Gastrocnemius medialis (tissue), 4 donors: Measurements from ENCODE around the gene GPC6. TPM values are rescaled to one million over a fixed set of nuclear protein-coding genes. Genes with fewer than 3 reads are reported as not detected.

Experiments used
- ATAC-seq, 2 donors: fragments of 150-250 bp; one replicate each; pipeline ENCODE4 v1.9.1; 2016
- DNase-seq, 2 donors: peaks; one replicate each; pipeline ENCODE4 v3.0.0-alpha.2; 2019
- H3K27ac ChIP-seq, 4 donors: fragments of 200-600 bp; sonication (generic); 1 replicate in 1 of 4; 2 replicates in 3 of 4; pipeline ENCODE4 v1.5.1; 2016 to 2018; ENCODE audit warnings: mild to moderate bottlenecking in 2 of 4, moderate library complexity in 1 of 4
- H3K27me3 ChIP-seq, 3 donors: fragments of 200-600 bp; sonication (generic) in 2 of 3; 1 replicate in 1 of 3; 2 replicates in 2 of 3; pipeline versions ENCODE4 v1.5.1 to v1.6.0; 2016 to 2019; ENCODE audit warnings: mild to moderate bottlenecking in 1 of 3, moderate library complexity in 1 of 3
- H3K36me3 ChIP-seq, 2 donors: fragments of 200-600 bp; sonication (generic) in 1 of 2; one replicate each; pipeline ENCODE4 v1.5.1; 2017 to 2018
- H3K4me1 ChIP-seq, 2 donors: fragments of 200-600 bp; sonication (generic) in 1 of 2; one replicate each; pipeline ENCODE4 v1.5.1; 2016 to 2017; ENCODE audit warnings: mild to moderate bottlenecking in 2 of 2
- H3K4me3 ChIP-seq, 4 donors: fragments of 200-600 bp; sonication (generic) in 3 of 4; 1 replicate in 1 of 4; 2 replicates in 3 of 4; pipeline ENCODE4 v1.5.1; 2016 to 2019; ENCODE audit warnings: mild to moderate bottlenecking in 2 of 4
- H3K9me3 ChIP-seq, 3 donors: fragments of 200-600 bp; sonication (generic) in 2 of 3; 1 replicate in 1 of 3; 2 replicates in 2 of 3; pipeline ENCODE4 v1.5.1; 2016 to 2019
- POLR2A ChIP-seq, 2 donors: fragments of 450-650 bp; IDR thresholded peaks; one replicate each; pipeline ENCODE4 v1.6.1; 2017; ENCODE audit warnings: antibody characterized with exemption in 2 of 2, mild to moderate bottlenecking in 2 of 2, moderate library complexity in 2 of 2
- in situ Hi-C, 4 donors: fragments of 200-750 bp; cut with MboI; loops; one replicate each; pipeline versions ENCODE4 v1.15.0 to v1.8.0; 2017; ENCODE audit warnings: low sequenced_read_pairs in 4 of 4
- intact Hi-C: fragments of 100-400 bp; cut with DNase I; formaldehyde crosslinking; loops from one replicate; pipeline ENCODE4 v1.15.1; 2023; ENCODE audit warnings: low total_unique reads
- total RNA-seq, 4 donors: library from RNA; depleted of rRNA; stranded (reverse); fragments of >200 nt; gene quantifications; one replicate each; pipeline versions ENCODE4 v1.1.0 to v1.2.3, GENCODE V29; 2016
- TF ChIP-seq, protein P1 (sequence below), 5 experiments: fragments of 450-650 bp in 3 of 5; fragments of 200-600 bp in 2 of 5; sonication (generic) in 2 of 5; IDR thresholded peaks in 4 of 5; conservative IDR thresholded peaks in 1 of 5; 1 replicate in 4 of 5; 2 replicates in 1 of 5; pipeline ENCODE4 v1.5.1; 2016 to 2019; ENCODE audit warnings: antibody characterized with exemption in 5 of 5, mild to moderate bottlenecking in 3 of 5, moderate library complexity in 3 of 5

Gene GPC6
- total RNA-seq, 4 donors from 2014 or later = 0.47 to 0.88 (median 0.59) TPM

DNA sequence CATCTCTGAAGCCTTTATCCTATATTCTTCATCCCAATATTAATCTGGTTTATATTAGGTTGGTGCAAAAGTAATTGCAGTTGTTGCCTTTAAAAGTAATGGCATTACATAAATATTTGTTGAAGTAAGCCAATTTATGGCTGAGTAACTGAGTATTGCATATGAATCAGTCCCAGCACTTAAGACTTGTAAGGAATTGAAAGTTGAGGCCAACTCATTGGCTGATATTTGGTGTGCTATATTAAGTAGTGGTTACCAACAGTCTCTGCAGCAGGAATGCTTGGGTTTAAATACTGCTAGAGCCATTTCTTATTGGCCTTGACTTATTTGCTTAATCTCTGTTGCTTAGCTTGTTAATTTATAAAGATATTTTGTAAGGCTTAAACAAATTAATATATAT, 460.7 kb downstream of the GPC6 start:
- Histone ChIP-seq H3K27ac (no peak overlapping the region), H3K4me1 (no peaks in the 10 kb centered on the region), H3K9me3 (no peaks in the 10 kb centered on the region), H3K36me3 (no peaks in the 10 kb centered on the region), H3K4me3 (no peak overlapping the region), H3K27me3 (no peaks in the 10 kb centered on the region)
- DNase-seq = no peak
- ATAC-seq = no peak
- in situ Hi-C loops = no loop called here
- no peak for TF ChIP-seq POLR2A (IDR thresholded peaks at IDR 0.05)
- TF ChIP-seq, protein P1, sequence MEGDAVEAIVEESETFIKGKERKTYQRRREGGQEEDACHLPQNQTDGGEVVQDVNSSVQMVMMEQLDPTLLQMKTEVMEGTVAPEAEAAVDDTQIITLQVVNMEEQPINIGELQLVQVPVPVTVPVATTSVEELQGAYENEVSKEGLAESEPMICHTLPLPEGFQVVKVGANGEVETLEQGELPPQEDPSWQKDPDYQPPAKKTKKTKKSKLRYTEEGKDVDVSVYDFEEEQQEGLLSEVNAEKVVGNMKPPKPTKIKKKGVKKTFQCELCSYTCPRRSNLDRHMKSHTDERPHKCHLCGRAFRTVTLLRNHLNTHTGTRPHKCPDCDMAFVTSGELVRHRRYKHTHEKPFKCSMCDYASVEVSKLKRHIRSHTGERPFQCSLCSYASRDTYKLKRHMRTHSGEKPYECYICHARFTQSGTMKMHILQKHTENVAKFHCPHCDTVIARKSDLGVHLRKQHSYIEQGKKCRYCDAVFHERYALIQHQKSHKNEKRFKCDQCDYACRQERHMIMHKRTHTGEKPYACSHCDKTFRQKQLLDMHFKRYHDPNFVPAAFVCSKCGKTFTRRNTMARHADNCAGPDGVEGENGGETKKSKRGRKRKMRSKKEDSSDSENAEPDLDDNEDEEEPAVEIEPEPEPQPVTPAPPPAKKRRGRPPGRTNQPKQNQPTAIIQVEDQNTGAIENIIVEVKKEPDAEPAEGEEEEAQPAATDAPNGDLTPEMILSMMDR (IDR thresholded peaks at IDR 0.05 in 4 of 5, conservative IDR thresholded peaks at IDR 0.05 in 1 of 5) = no peak
- intact Hi-C loops = no loop called here

DNA sequence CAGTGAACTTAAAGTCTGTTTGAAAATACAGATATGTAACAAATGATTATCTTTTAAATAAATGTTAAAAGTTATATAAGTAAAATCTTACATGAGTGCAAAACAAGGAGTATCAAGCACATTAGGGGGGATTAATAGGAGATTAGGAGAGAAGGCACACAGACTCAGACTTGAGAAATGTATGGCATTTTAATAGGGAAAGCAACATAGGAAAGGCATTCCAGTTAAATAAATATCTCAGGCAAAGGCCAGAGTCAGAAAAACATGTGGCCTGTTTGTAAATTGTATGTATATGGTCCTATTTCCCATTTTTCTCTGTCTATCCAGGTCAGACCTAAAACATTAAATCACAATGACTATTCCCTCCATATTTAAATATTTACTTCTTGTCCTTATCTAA, 462.7 kb downstream of the GPC6 start:
- no peak for DNase-seq
- intact Hi-C loops = no loop called here
- no peak for ATAC-seq
- no peaks in the 10 kb centered on the region for H3K4me1 ChIP-seq
- no peaks in the 10 kb centered on the region for H3K36me3 ChIP-seq
- TF ChIP-seq, protein P1 (IDR thresholded peaks at IDR 0.05 in 4 of 5, conservative IDR thresholded peaks at IDR 0.05 in 1 of 5) = no peak
- TF ChIP-seq POLR2A (IDR thresholded peaks at IDR 0.05) = no peak
- no peaks in the 10 kb centered on the region for H3K9me3 ChIP-seq
- in situ Hi-C loops = no loop called here
- H3K27me3 ChIP-seq = no peaks in the 10 kb centered on the region
- H3K27ac ChIP-seq = no peak overlapping the region
- no peak overlapping the region for H3K4me3 ChIP-seq

DNA sequence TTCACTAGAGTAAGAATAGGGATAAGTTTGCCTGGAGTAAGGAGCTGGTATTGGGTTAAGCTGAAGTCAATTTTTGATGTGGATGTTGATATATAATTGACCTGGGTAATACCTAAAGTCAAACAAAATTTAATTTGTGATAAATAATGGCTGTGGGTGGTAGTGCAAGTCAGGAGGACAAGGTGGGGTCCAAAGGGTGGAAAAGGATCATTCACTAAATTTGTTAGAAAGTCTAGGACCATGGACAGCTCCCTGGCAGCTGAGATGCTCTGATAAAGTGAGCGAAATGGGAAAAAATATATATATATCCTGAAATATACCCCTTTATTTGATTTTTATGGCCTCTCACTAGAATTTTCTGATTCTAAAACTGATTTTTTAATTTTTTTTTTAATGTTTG, 463.5 kb downstream of the GPC6 start:
- intact Hi-C loops = no loop called here
- Histone ChIP-seq H3K4me3 (no peak overlapping the region), H3K27ac (no peak overlapping the region), H3K36me3 (no peaks in the 10 kb centered on the region), H3K9me3 (no peaks in the 10 kb centered on the region), H3K4me1 (no peaks in the 10 kb centered on the region), H3K27me3 (no peaks in the 10 kb centered on the region)
- TF ChIP-seq, protein P1 (IDR thresholded peaks at IDR 0.05 in 4 of 5, conservative IDR thresholded peaks at IDR 0.05 in 1 of 5) = no peak
- no peak for TF ChIP-seq POLR2A (IDR thresholded peaks at IDR 0.05)
- no peak for DNase-seq
- in situ Hi-C loops = no loop called here
- no peak for ATAC-seq

DNA sequence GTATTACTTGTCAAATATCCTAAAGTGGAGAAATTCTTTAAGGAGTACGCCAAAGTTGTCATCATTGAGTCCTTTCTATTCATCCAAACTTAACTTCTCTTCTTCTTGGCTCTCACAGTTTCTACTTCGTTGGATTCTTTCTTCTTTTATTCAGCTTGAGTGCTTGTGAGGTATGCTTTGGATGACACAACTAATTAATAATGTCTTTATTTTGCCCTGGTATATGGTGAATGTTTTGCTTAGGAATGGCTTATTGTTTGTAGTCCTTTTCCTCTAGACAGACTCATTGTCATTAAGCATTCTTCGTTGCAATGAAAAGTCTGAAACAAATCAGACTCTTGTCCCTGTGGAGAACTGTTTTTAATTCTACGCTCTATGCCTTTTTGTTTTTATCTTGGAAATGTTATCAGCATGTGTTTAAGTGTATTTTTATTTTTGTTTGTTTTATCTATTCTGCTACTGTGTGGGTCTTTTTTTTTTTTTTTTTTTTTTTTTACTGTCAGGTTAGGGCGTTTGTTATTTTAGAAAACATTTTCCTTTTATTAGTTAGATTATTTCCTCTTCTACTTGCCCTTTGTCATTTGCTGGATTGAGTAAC, 471.5 kb downstream of the GPC6 start:
- no peaks in the 10 kb centered on the region for H3K9me3 ChIP-seq
- ATAC-seq = no peak
- no peaks in the 10 kb centered on the region for H3K4me1 ChIP-seq
- no peak overlapping the region for H3K4me3 ChIP-seq
- intact Hi-C loops (no loop called here), in situ Hi-C loops (no loop called here)
- H3K27ac ChIP-seq = no peak overlapping the region
- H3K36me3 ChIP-seq = no peaks in the 10 kb centered on the region
- H3K27me3 ChIP-seq = no peaks in the 10 kb centered on the region
- no peak for TF ChIP-seq POLR2A (IDR thresholded peaks at IDR 0.05)
- TF ChIP-seq, protein P1 (IDR thresholded peaks at IDR 0.05 in 4 of 5, conservative IDR thresholded peaks at IDR 0.05 in 1 of 5) = no peak
- no peak for DNase-seq

DNA sequence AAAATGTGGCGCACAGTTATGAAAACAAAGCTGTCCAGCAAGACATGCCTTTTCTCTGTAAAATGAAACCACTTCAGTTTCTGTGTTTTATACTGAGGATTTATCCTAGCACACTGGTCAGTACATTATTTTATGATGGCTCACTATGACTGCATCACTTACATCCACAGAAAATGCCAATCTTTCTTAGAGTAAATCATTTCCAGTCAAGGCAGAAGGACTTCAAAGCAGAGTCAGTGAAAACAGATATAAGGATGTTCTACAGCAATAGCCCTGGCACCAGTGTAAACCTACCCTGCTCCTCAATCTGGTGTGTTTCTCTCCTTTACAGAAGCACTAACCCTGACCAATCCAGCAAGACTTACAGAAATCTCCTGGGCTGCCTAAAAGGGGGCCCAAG, 473.5 kb downstream of the GPC6 start:
- in situ Hi-C loops = no loop called here
- TF ChIP-seq, protein P1 (IDR thresholded peaks at IDR 0.05 in 4 of 5, conservative IDR thresholded peaks at IDR 0.05 in 1 of 5) = no peak
- no peak for TF ChIP-seq POLR2A (IDR thresholded peaks at IDR 0.05)
- intact Hi-C loops = no loop called here

More for the DNA sequence above, 473.5 kb downstream of the GPC6 start:
- no peaks in the 10 kb centered on the region for H3K27me3 ChIP-seq
- H3K4me3 ChIP-seq = no peak overlapping the region
- no peak for ATAC-seq
- no peak overlapping the region for H3K27ac ChIP-seq
- no peaks in the 10 kb centered on the region for H3K36me3 ChIP-seq
- H3K4me1 ChIP-seq = no peaks in the 10 kb centered on the region
- no peak for DNase-seq
- no peaks in the 10 kb centered on the region for H3K9me3 ChIP-seq
